SK-N-SH (cell line): ENCODE measurements around the gene TTC7B. TPM values are rescaled to one million over a fixed set of nuclear protein-coding genes. Genes with fewer than 3 reads are reported as not detected.

Experiments
- CTCF ChIA-PET: fragments of 300-600, 350-600 bp; formaldehyde crosslinking; extraction: SDS; loops from one replicate; lab custom pipeline; 2021; lab: Yijun Ruan, JAX
- POLR2A ChIA-PET: fragments of 350-600 bp; sonication (Branson Sonifier 250); formaldehyde crosslinking; extraction: SDS; loops from one replicate; lab custom pipeline; 2020; ENCODE audit warnings: antibody characterized with exemption, inconsistent platforms; lab: Yijun Ruan, JAX
- DNase-seq: peaks from one replicate; pipeline ENCODE4 v3.0.0; 2012
- H2AFZ ChIP-seq: fragments of 200-600 bp; sonication (generic); 2 replicates; pipeline ENCODE4 v1.8.1; 2016; ENCODE audit warnings: antibody characterized with exemption, mild to moderate bottlenecking, low read depth
- H3F3A ChIP-seq: fragments of 200-600 bp; sonication (generic); replicated peaks from 2 replicates; pipeline ENCODE3; 2016; ENCODE audit warnings: antibody characterized with exemption, mild to moderate bottlenecking; ENCODE audit not compliant: insufficient read depth
- H3K27ac ChIP-seq, 2 experiments: fragments of 200-500 bp in 1 of 2; fragments of 200-600 bp in 1 of 2; sonication (Bioruptor generic) in 1 of 2; sonication (generic), shearing (Covaris generic) in 1 of 2; 2 replicates each; pipeline versions ENCODE4 v1.5.1 to v1.6.1; 2014 to 2016; ENCODE audit warnings: low read depth in 2 of 2, inconsistent platforms in 1 of 2, low read length in 1 of 2, mild to moderate bottlenecking in 1 of 2, mixed read lengths in 1 of 2
- H3K27me3 ChIP-seq: fragments of 200-600 bp; sonication (generic), shearing (Covaris generic); 2 replicates; pipeline ENCODE4 v1.6.1; 2016; ENCODE audit warnings: mixed run types; ENCODE audit not compliant: insufficient read depth
- H3K36me3 ChIP-seq, 2 experiments: fragments of 200-500 bp in 1 of 2; fragments of 200-600 bp in 1 of 2; sonication (Bioruptor generic) in 1 of 2; sonication (generic) in 1 of 2; replicated peaks in 1 of 2; 2 replicates each; pipeline versions ENCODE3 to v1.5.1; 2014 to 2016; ENCODE audit warnings: low read length in 1 of 2, mild to moderate bottlenecking in 1 of 2; ENCODE audit not compliant: insufficient read depth in 2 of 2, control insufficient read depth in 1 of 2
- H3K4me1 ChIP-seq, 2 experiments: fragments of 200-500 bp in 1 of 2; fragments of 200-600 bp in 1 of 2; sonication (Bioruptor generic) in 1 of 2; sonication (generic), shearing (Covaris generic) in 1 of 2; 2 replicates each; pipeline versions ENCODE4 v1.5.1 to v1.6.1; 2014 to 2016; ENCODE audit warnings: low read depth in 1 of 2, low read length in 1 of 2, mixed run types in 1 of 2; ENCODE audit not compliant: insufficient read depth in 2 of 2, control insufficient read depth in 1 of 2
- H3K4me2 ChIP-seq: fragments of 200-600 bp; sonication (generic), shearing (Covaris generic); 2 replicates; pipeline ENCODE4 v1.6.1; 2017; ENCODE audit warnings: mixed run types
- H3K4me3 ChIP-seq, 2 experiments: fragments of 200-500 bp in 1 of 2; fragments of 200-600 bp in 1 of 2; sonication (Bioruptor generic) in 1 of 2; sonication (generic), shearing (Covaris generic) in 1 of 2; 2 replicates each; pipeline versions ENCODE4 v1.5.1 to v1.8.1; 2014 to 2016; ENCODE audit warnings: low read depth in 2 of 2, inconsistent platforms in 1 of 2, low read length in 1 of 2, mild to moderate bottlenecking in 1 of 2, mixed read lengths in 1 of 2, moderate library complexity in 1 of 2
- H3K79me2 ChIP-seq: fragments of 200-600 bp; sonication (generic); 2 replicates; pipeline ENCODE4 v1.8.1; 2017; ENCODE audit warnings: mild to moderate bottlenecking; ENCODE audit not compliant: insufficient read depth
- H3K9ac ChIP-seq: fragments of 200-600 bp; sonication (generic); 2 replicates; pipeline ENCODE4 v1.6.1; 2017; ENCODE audit warnings: mixed run types
- H3K9me2 ChIP-seq: fragments of 200-600 bp; sonication (generic); 2 replicates; pipeline ENCODE4 v1.6.1; 2017; ENCODE audit warnings: mixed run types
- H3K9me3 ChIP-seq: fragments of 200-600 bp; sonication (generic); 2 replicates; pipeline ENCODE4 v1.6.1; 2017; ENCODE audit warnings: mixed run types, mild to moderate bottlenecking, moderate library complexity
- H4K20me1 ChIP-seq: fragments of 200-600 bp; sonication (generic); 2 replicates; pipeline ENCODE4 v1.6.1; 2017; ENCODE audit warnings: mild to moderate bottlenecking, mixed run types; ENCODE audit not compliant: insufficient read depth
- CHD2 ChIP-seq: fragments of 150-350 bp; IDR thresholded peaks from 2 replicates; pipeline ENCODE4 v1.6.1; 2018; ENCODE audit warnings: low read length; ENCODE audit not compliant: partially characterized antibody
- EP300 ChIP-seq, 2 experiments: IDR thresholded peaks; 2 replicates each; pipeline versions ENCODE4 v1.4.0 to v1.6.1; 2012; ENCODE audit warnings: borderline replicate concordance in 1 of 2, low read depth in 1 of 2, low read length in 1 of 2
- JUND ChIP-seq: IDR thresholded peaks from 2 replicates; pipeline ENCODE4 v1.4.0; 2012
- MXI1 ChIP-seq: IDR thresholded peaks from 2 replicates; pipeline ENCODE4 v1.6.1; 2012; ENCODE audit warnings: mild to moderate bottlenecking, low read depth, low read length, improper control_type of control experiment
- RCOR1 ChIP-seq: fragments of 150-350 bp; IDR thresholded peaks from 2 replicates; pipeline ENCODE4 v1.6.1; 2017; ENCODE audit warnings: antibody characterized with exemption, low read length
- USF1 ChIP-seq: IDR thresholded peaks from 2 replicates; pipeline ENCODE4 v1.4.0; 2012; ENCODE audit warnings: low read depth, borderline replicate concordance
- ZBTB33 ChIP-seq: IDR thresholded peaks from 2 replicates; pipeline ENCODE4 v1.4.0; 2012; ENCODE audit warnings: low read depth, borderline replicate concordance
- WGBS: methylation state at CpG from one replicate; pipeline ENCODE4 v1.1.6; 2017; ENCODE audit warnings: low lambda C conversion rate; 5-methylcytosine and 5-hydroxymethylcytosine counted together
- polyA plus RNA-seq, 3 experiments: library from polyadenylated mRNA; depleted of rRNA; stranded (reverse); fragments of >200 nt; gene quantifications; 2 replicates each; pipeline ENCODE4 v1.2.3, GENCODE V29; 2012

The TTC7B gene
- polyA plus RNA-seq, 1 of the 3 experiments (the other 2 are of a cell fraction): 43.1 TPM

- 95% methylated on average over 5 of the region's 12 CpGs for WGBS
- no peak for DNase-seq
These were observed 259.4 kb downstream of the TTC7B start for GRCh38 chr14:90556666-90557450.

GRCh38 chr14:90556012-90556477 is 260.2 kb downstream of the TTC7B start:
- Histone ChIP-seq H2AFZ (no peak overlapping the region), H3K27ac (no peak overlapping the region), H3F3A (peaks cover 7% of the 10 kb centered on the region), H3K27me3 (no peaks in the 10 kb centered on the region), H4K20me1 (no peaks in the 10 kb centered on the region), H3K36me3 (peaks cover 0 to 4% of the 10 kb centered on the region in 2 experiments), H3K4me2 (no peak overlapping the region), H3K4me3 (no peak overlapping the region), H3K9me2 (no peaks in the 10 kb centered on the region), H3K9ac (no peak overlapping the region), H3K9me3 (no peaks in the 10 kb centered on the region), H3K79me2 (no peaks in the 10 kb centered on the region), H3K4me1 (peaks cover 7 to 48% of the 10 kb centered on the region in 2 experiments; a peak in 3 of 4 replicates)
- TF ChIP-seq CHD2 (peak; percentile 27), EP300 (IDR thresholded peaks at IDR 0.05; ENCODE audit: borderline replicate concordance in 1 of 2, low read depth in 1 of 2, low read length in 1 of 2) (no peak), MXI1 (peak; percentile 54; the same call in 1 of the 2 replicates), RCOR1 (no peak), USF1 (peak; percentile 28; the same call in 1 of the 2 replicates)
- WGBS: 76% methylated on average over 12 of the region's 17 CpGs
- ChIA-PET POLR2A (interaction anchor here (1.9 kb wide), 1 partner anchor 10 kb away, joined by 5 read pairs; no protein-coding TSS in a partner anchor), CTCF (interaction anchor here (0.9 to 1.9 kb wide), 2 partner anchors 156 to 202 kb away, joined by 3 to 4 read pairs; no protein-coding TSS in a partner anchor)
- DNase-seq: peak; percentile 64

More at GRCh38 chr14:90556666-90557450, 259.4 kb downstream of the TTC7B start:
- Histone ChIP-seq H3K9me3 (no peaks in the 10 kb centered on the region), H3K4me3 (no peak overlapping the region), H4K20me1 (no peaks in the 10 kb centered on the region), H3K27ac (no peak overlapping the region), H3K9me2 (no peaks in the 10 kb centered on the region), H2AFZ (no peak overlapping the region), H3K9ac (no peak overlapping the region), H3K27me3 (no peaks in the 10 kb centered on the region), H3K36me3 (peaks cover 0 to 4% of the 10 kb centered on the region in 2 experiments), H3K79me2 (no peaks in the 10 kb centered on the region), H3K4me1 (peaks cover 0 to 41% of the 10 kb centered on the region in 2 experiments; a peak in 1 of 4 replicates), H3K4me2 (no peak overlapping the region), H3F3A (no peaks in the 10 kb centered on the region)
- ChIA-PET CTCF (interaction anchor here (0.9 to 1.2 kb wide), 2 partner anchors 157 to 202 kb away, joined by 3 read pairs; no protein-coding TSS in a partner anchor), POLR2A (interaction anchor here (1.9 kb wide), 1 partner anchor 11 kb away, joined by 5 read pairs; no protein-coding TSS in a partner anchor)
- no peak for TF ChIP-seq ZBTB33
- TF ChIP-seq JUND: no peak
- TF ChIP-seq MXI1: no peak
